Omental fat pad (tissue), 4 donors: Measurements from ENCODE around the gene N4BP2. TPM values are rescaled to one million over a fixed set of nuclear protein-coding genes. Genes with fewer than 3 reads are reported as not detected.

ENCODE experiments used
- ATAC-seq: fragments of 150-250 bp; one replicate; pipeline ENCODE4 v1.9.1; 2016; ENCODE audit warnings: mild to moderate bottlenecking, moderate library complexity; ENCODE audit not compliant: low FRiP score
- DNase-seq: peaks from one replicate; pipeline ENCODE4 v3.0.0-alpha.2; 2019; ENCODE audit warnings: low spot score
- total RNA-seq, 4 donors: library from RNA; depleted of rRNA; stranded (reverse); fragments of >200 nt; gene quantifications; one replicate each; pipeline ENCODE4 v1.1.0, GENCODE V29; 2016
- TF ChIP-seq, protein P1 (sequence below), 3 donors: fragments of 450-650 bp; IDR thresholded peaks; one replicate each; pipeline ENCODE4 v1.5.1; 2016 to 2017; ENCODE audit warnings: antibody characterized with exemption in 3 of 3, mild to moderate bottlenecking in 3 of 3, moderate library complexity in 2 of 3

Gene N4BP2
- total RNA-seq, 4 donors from 2014 or later = 6.5 to 9.2 (median 9.0) TPM

DNA sequence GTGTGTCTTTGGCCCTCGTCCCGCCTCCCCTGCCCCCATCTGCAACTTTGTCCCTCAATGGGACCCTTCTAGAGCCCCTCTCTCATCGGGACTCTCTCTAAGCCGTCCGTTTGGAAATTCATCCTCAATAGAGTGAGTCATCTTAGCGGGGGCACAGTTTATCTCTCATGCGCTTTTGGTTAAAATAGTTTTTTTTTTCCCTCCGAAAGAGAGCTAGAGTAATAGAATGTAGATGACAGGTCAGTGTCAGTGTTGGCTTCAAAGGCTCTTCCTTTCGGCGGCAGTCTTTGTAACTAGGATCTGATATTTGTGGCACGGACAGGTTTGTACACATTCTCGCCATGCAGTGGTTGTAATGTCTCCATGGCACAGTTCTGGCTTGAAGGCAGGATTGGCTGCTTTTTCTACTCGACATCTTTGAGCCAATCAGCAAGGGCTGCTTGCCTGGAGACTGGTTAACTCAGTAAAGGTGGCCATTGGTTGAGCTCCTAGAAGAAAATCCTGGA is 989 bp downstream of the N4BP2 start:
- TF ChIP-seq, protein P1, sequence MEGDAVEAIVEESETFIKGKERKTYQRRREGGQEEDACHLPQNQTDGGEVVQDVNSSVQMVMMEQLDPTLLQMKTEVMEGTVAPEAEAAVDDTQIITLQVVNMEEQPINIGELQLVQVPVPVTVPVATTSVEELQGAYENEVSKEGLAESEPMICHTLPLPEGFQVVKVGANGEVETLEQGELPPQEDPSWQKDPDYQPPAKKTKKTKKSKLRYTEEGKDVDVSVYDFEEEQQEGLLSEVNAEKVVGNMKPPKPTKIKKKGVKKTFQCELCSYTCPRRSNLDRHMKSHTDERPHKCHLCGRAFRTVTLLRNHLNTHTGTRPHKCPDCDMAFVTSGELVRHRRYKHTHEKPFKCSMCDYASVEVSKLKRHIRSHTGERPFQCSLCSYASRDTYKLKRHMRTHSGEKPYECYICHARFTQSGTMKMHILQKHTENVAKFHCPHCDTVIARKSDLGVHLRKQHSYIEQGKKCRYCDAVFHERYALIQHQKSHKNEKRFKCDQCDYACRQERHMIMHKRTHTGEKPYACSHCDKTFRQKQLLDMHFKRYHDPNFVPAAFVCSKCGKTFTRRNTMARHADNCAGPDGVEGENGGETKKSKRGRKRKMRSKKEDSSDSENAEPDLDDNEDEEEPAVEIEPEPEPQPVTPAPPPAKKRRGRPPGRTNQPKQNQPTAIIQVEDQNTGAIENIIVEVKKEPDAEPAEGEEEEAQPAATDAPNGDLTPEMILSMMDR (IDR thresholded peaks at IDR 0.05) = no peak
- ATAC-seq (peak; percentile 78), DNase-seq (peak; percentile 49)

GRCh38 chr4:40058121-40058520 is 1.5 kb downstream of the N4BP2 start:
- TF ChIP-seq, protein P1 (IDR thresholded peaks at IDR 0.05) = no peak
- ATAC-seq = no peak

DNA sequence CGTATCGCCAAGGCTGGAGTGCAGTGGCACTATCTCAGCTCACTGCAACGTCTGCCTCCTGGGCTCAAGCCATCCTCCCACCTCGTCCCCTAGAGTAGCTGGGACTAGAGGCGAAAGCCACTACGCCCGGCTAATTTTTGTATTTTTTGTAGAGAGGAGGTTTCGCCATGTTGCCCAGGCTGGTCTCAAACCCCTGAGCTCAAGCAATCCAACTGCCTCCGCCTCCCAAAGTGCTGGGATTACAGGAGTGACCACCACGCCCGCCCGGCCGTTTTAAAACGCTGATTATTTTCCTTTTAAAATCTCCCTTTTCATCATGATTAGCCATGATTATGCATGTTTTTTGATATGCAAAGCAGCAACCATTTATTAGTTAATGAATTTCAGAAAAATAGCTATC is 2.2 kb downstream of the N4BP2 start:
- TF ChIP-seq, protein P1 (IDR thresholded peaks at IDR 0.05) = no peak
- DNase-seq (no peak), ATAC-seq (no peak)

More at GRCh38 chr4:40058121-40058520, 1.5 kb downstream of the N4BP2 start:
- DNase-seq = no peak

DNA sequence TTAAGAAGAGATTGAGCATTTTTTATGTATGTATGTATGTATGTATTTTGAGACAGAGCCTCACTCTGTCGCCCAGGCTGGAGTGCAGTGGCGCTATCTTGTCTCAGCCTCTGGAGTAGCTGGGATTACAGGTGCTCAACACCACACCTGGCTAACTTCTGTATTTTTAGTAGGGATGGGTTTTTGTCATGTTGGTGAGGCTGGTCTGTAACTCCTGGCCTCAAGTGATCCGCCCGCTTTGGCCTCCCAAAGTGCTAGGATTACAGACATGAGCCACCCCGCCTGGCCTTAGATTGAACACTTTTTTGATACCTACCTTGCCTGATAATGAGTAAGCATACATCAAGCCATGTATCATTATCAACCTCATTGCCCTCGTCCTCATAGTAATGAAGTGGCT is 2.7 kb downstream of the N4BP2 start:
- TF ChIP-seq, protein P1 (IDR thresholded peaks at IDR 0.05) = no peak
- ATAC-seq (no peak), DNase-seq (no peak)

- TF ChIP-seq, protein P1 (IDR thresholded peaks at IDR 0.05) = no peak
- no peak for ATAC-seq
- DNase-seq = no peak
These were observed 8.4 kb downstream of the N4BP2 start for GRCh38 chr4:40065010-40065409.

- no peak for DNase-seq
- ATAC-seq = no peak
- TF ChIP-seq, protein P1 (IDR thresholded peaks at IDR 0.05) = no peak
These were observed 10.0 kb downstream of the N4BP2 start for GRCh38 chr4:40066651-40067050.

GRCh38 chr4:40070387-40070786 is 13.7 kb downstream of the N4BP2 start:
- no peak for ATAC-seq
- TF ChIP-seq, protein P1 (IDR thresholded peaks at IDR 0.05) = no peak
- no peak for DNase-seq
